GM18526 (cell line): ENCODE data around the gene ST6GALNAC2.

ENCODE experiments used
- POLR2A ChIP-seq: IDR thresholded peaks from 3 replicates; pipeline ENCODE4 v1.6.1; 2011; ENCODE audit not compliant: insufficient read length; ENCODE audit errors: extremely low read depth

Gene ST6GALNAC2

GRCh38 chr17:76578376-76578775, 7.3 kb downstream of the ST6GALNAC2 start:
- no peak for TF ChIP-seq POLR2A

DNA sequence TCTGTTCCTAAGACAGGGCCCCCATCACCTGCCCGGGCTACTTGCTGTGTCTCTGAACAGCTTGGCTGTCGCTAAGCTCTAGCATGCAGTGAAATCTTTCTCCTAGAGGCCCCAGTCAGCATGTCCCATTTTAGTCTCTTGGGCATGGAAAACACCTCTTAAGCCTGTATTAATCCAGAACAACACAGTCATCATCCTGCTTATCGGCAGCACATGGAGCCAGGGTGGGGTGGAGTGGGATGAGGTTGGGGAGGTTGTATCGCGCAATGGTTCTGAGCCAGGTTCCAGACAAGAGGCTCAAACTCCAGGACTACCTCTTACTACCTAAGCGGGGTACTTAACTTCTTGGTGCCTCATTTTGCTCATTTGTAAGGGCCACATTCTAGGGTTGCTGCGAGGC, 7.8 kb downstream of the ST6GALNAC2 start:
- no peak for TF ChIP-seq POLR2A

GRCh38 chr17:76576189-76576588, 9.5 kb downstream of the ST6GALNAC2 start:
- TF ChIP-seq POLR2A: no peak

GRCh38 chr17:76575570-76575969, 10.1 kb downstream of the ST6GALNAC2 start:
- no peak for TF ChIP-seq POLR2A

GRCh38 chr17:76574166-76574565, 11.5 kb downstream of the ST6GALNAC2 start:
- no peak for TF ChIP-seq POLR2A

GRCh38 chr17:76573096-76573495, 12.6 kb downstream of the ST6GALNAC2 start:
- no peak for TF ChIP-seq POLR2A

- no peak for TF ChIP-seq POLR2A
Measured at GRCh38 chr17:76572201-76572910, 13.3 kb downstream of the ST6GALNAC2 start.

DNA sequence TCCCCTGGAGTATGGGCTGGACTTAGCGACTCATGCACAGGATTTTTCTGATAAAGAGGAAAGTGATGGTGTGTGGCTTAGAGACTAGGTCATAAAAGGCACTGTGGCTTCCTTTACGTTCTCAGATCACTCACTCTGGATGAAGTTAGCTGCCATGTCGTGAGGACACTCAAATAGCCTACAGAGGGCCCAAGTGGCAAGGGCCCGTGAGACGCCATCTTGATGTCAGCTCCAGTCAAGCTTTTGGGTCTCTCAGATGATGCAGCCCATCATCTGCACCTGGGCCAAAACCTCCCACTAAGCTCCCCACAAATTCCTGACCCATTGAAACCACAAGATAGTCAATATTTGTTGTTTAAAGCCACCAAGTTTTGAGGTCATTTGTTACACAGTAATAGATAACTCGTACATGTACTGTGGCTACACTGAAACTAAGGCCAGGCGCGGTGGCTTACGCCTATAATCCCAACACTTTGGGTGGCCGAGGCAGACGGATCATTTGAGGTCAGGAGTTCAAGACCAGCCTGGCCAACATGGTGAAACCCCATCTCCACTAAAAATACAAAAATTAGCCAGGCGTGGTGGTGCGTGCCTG, 14.7 kb downstream of the ST6GALNAC2 start:
- TF ChIP-seq POLR2A: no peak

DNA sequence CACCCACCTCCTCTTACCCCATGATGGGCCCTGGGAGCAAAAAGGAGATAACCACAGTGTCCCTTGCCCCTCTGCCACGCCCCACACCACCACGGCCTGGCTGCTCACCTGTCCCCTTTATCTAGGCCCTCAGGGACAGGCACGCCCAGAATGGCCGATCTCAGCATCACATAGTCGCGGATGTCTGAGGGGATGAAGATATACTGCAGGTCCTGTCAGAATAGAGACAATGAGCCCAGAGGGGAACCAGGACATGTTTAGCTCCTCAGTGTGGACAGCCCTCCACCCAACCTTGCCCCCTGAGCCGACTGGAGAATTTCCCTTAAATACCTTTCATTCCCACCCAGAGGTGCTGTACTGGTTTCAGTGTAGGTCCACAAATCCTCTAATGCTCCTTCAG, 15.2 kb downstream of the ST6GALNAC2 start:
- TF ChIP-seq POLR2A: no peak

DNA sequence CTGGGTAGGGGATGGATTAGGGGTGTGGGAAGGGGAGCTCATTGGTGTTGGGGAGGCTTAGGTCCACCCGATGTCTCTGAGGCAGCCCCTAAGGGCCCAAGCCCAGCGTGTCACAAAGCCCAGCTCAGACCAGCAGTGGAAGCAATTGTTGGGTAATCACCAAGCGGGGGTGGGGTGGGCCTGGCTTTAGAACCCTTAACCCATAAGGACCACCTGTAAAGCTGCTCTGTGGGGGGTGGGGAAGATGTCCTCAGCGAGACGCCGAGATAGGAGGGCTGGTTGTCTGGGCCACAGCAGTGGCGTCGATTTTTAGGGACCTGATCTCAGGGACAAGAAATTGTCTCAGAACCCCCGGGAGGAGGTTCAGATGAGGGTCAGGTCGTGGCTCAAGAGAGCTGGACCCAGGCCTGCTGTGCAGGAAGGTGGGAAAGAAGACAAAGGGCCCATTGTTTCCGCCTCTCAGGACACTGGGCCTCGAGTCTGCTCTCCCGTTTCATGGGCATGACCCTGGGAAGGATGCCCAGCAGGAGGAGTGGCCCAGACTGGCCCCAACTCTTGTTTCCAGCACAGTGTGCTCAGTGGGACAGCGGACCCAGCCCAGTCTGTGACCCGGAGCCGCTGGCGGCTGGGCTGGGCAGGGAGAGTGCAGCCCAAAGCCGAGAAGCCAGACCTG, 15.9 kb downstream of the ST6GALNAC2 start:
- no peak for TF ChIP-seq POLR2A

DNA sequence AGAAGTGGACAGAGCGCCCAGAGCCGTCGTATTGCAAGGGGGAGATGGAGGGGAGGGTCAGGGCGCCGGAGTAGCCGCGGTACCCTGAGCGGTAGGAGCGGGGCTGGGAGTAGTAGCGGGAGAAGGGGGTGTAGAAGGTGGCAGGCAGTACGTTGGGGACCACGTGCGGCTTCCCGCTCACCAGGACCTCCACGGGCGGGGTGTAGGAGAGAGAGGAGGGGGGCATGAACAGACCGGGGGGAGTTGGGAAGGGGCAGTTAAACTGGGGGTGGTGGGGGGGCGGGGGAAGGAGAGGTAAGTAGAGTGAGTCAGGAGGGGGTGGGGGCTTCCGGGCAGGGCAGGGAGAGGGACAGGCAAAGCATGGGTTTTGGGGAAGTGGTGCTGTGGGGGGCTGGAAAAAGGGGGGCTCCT, 16.8 kb downstream of the ST6GALNAC2 start:
- no peak for TF ChIP-seq POLR2A

GRCh38 chr17:76567634-76568432, 17.8 kb downstream of the ST6GALNAC2 start:
- TF ChIP-seq POLR2A: no peak

GRCh38 chr17:76566988-76567431, 18.6 kb downstream of the ST6GALNAC2 start:
- no peak for TF ChIP-seq POLR2A

DNA sequence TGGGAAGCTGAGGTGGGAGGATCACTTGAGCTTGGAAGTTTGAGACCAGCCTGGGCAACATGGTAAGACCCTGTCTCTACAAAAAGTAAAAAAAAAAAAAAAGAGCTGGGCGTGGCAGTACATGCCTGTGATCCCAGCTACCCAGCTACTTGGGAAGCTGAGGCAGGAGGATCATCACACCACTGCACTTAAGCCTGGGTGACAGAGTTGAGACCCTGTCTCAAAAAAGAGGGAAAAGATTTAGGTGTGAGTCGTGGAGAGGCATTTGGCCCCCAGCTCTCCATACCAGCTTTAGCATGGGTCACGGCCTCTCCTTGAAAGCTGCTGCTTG, 19.1 kb downstream of the ST6GALNAC2 start:
- TF ChIP-seq POLR2A: no peak

DNA sequence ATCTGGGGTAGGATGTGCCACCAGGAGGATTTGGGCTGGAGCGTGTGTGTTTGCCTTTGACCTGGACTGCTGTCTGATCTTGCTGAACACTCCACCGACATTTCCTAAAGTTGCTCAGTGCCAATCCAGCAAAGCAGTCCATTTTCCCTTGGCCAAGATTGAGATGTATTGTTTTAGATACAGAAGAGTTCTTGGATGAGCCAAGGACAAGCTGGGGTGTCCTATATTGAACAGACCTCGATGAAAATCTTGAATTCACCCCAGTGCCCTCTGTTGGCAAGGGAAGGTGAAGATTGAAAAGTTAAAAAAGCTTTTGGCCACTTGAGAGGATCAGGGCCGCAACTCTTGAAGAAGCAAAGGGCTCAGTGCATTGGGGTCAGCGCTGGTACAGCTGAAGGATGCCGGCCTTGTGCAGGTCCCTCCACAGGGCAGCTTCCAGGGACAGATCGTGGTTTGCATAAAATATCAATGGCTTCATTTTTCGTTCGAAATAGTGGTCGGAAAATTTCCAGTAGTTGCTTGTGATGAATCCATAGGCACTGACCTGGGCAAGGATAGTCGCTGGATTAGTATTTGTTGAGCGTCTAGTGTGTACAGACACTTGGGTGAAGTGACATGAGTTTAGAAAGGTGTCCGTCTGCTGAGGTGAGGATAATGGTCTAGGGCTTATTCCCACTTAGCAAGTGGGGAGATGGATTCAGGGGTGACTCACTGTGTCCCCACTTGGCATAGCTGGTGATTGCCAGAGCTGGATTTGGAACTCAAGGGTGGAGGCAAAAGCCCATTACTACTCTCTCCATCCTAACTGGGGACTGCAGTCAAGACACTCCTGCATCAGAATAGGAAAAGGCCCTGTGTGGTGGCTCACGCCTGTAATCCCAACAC, 19.7 kb downstream of the ST6GALNAC2 start:
- no peak for TF ChIP-seq POLR2A
